Gastrocnemius medialis (tissue), 4 donors: ENCODE measurements around the gene CDH4.

Experiments
- POLR2A ChIP-seq, 2 donors: fragments of 450-650 bp; IDR thresholded peaks; one replicate each; pipeline ENCODE4 v1.6.1; 2017; ENCODE audit warnings: antibody characterized with exemption in 2 of 2, mild to moderate bottlenecking in 2 of 2, moderate library complexity in 2 of 2
- TF ChIP-seq, protein P1 (sequence below), 5 experiments: fragments of 450-650 bp in 3 of 5; fragments of 200-600 bp in 2 of 5; sonication (generic) in 2 of 5; IDR thresholded peaks in 4 of 5; conservative IDR thresholded peaks in 1 of 5; 1 replicate in 4 of 5; 2 replicates in 1 of 5; pipeline ENCODE4 v1.5.1; 2016 to 2019; ENCODE audit warnings: antibody characterized with exemption in 5 of 5, mild to moderate bottlenecking in 3 of 5, moderate library complexity in 3 of 5

DNA sequence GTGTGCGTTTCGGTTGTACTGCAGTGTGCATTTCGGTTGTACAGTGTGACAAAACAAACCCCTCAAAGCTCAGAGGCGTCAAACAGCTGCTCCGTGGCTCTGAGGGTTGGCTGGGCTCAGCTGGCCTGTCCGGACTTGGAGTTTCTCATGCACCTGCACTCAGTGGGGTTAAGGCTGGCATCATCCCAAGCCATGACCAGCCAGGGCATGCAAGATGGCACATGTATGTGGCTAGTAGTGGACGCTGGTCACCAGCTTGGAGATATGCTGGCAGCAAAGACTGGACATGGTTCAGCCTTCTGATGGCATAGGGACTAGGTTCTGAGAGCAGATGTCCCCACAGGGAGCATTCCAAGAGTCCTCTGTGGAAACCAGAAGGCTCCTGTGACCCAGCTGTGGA lies 187.2 kb downstream of the CDH4 start:
- TF ChIP-seq, protein P1, sequence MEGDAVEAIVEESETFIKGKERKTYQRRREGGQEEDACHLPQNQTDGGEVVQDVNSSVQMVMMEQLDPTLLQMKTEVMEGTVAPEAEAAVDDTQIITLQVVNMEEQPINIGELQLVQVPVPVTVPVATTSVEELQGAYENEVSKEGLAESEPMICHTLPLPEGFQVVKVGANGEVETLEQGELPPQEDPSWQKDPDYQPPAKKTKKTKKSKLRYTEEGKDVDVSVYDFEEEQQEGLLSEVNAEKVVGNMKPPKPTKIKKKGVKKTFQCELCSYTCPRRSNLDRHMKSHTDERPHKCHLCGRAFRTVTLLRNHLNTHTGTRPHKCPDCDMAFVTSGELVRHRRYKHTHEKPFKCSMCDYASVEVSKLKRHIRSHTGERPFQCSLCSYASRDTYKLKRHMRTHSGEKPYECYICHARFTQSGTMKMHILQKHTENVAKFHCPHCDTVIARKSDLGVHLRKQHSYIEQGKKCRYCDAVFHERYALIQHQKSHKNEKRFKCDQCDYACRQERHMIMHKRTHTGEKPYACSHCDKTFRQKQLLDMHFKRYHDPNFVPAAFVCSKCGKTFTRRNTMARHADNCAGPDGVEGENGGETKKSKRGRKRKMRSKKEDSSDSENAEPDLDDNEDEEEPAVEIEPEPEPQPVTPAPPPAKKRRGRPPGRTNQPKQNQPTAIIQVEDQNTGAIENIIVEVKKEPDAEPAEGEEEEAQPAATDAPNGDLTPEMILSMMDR (IDR thresholded peaks at IDR 0.05 in 4 of 5, conservative IDR thresholded peaks at IDR 0.05 in 1 of 5): no peak
- no peak for TF ChIP-seq POLR2A (IDR thresholded peaks at IDR 0.05)
